OCI-LY7 (cell line): ENCODE data around the gene TAF6L. TPM values are rescaled to one million over a fixed set of nuclear protein-coding genes. Genes with fewer than 3 reads are reported as not detected.

Source experiments
- BruUV-seq: library from RNA; stranded (reverse); fragments of 400-500 nt; replicated peaks from 2 replicates; lab custom pipeline; 2021; lab: Mats Ljungman, UMichigan
- CTCF ChIA-PET: fragments of 300-600 bp; sonication (Branson Sonifier 250); formaldehyde crosslinking; loops from one replicate; lab custom pipeline; 2022; ENCODE audit warnings: antibody characterized with exemption; ENCODE audit not compliant: unreplicated experiment; lab: Charles Lee
- POLR2A ChIA-PET: fragments of 300-600 bp; sonication (Branson Sonifier 250); formaldehyde crosslinking; loops from one replicate; lab custom pipeline; 2022; ENCODE audit warnings: antibody characterized with exemption; lab: Charles Lee
- DNase-seq: peaks from one replicate; pipeline ENCODE4 v3.0.0-alpha.2; 2015; ENCODE audit warnings: low spot score
- H2AFZ ChIP-seq: fragments of 200-600 bp; sonication (generic), shearing (Covaris generic); 2 replicates; pipeline ENCODE4 v1.6.1; 2014; ENCODE audit warnings: mild to moderate bottlenecking, antibody characterized with exemption, low read length, moderate library complexity
- H3K27ac ChIP-seq: fragments of 200-600 bp; sonication (generic); 2 replicates; pipeline ENCODE4 v1.5.1; 2014; ENCODE audit warnings: mixed run types, low read depth, mild to moderate bottlenecking, moderate library complexity, low read length, inconsistent platforms; ENCODE audit not compliant: poor library complexity, severe bottlenecking
- H3K36me3 ChIP-seq: fragments of 200-600 bp; sonication (generic); 2 replicates; pipeline ENCODE4 v1.6.1; 2014; ENCODE audit warnings: mild to moderate bottlenecking, antibody characterized with exemption, low read length, moderate library complexity, mixed read lengths; ENCODE audit not compliant: insufficient read depth
- H3K4me1 ChIP-seq: fragments of 200-600 bp; sonication (generic); 2 replicates; pipeline ENCODE4 v1.5.1; 2014; ENCODE audit warnings: mild to moderate bottlenecking, low read length; ENCODE audit not compliant: insufficient read depth, poor library complexity, severe bottlenecking
- H3K4me2 ChIP-seq: fragments of 200-600 bp; sonication (generic); 2 replicates; pipeline ENCODE4 v1.6.1; 2014; ENCODE audit warnings: mild to moderate bottlenecking, low read length
- H3K4me3 ChIP-seq: fragments of 200-600 bp; sonication (generic); 2 replicates; pipeline ENCODE4 v1.5.1; 2014; ENCODE audit warnings: mild to moderate bottlenecking, low read depth, low read length; ENCODE audit not compliant: poor library complexity, severe bottlenecking
- H3K79me2 ChIP-seq: fragments of 200-600 bp; sonication (generic); 2 replicates; pipeline ENCODE4 v1.6.1; 2016; ENCODE audit warnings: low read depth, mild to moderate bottlenecking, low read length, moderate library complexity, mixed read lengths; ENCODE audit not compliant: insufficient read depth
- H3K9me2 ChIP-seq: fragments of 200-600 bp; sonication (generic); 2 replicates; pipeline ENCODE4 v1.6.1; 2016; ENCODE audit warnings: mild to moderate bottlenecking, low read length, mixed read lengths; ENCODE audit not compliant: insufficient read depth
- H3K9me3 ChIP-seq: fragments of 200-600 bp; sonication (generic); 2 replicates; pipeline ENCODE4 v1.6.1; 2014; ENCODE audit warnings: mild to moderate bottlenecking, mixed run types, low read length, mixed read lengths
- H4K20me1 ChIP-seq: fragments of 200-600 bp; sonication (generic); 2 replicates; pipeline ENCODE4 v1.6.1; 2014; ENCODE audit warnings: mild to moderate bottlenecking, antibody characterized with exemption, low read length, moderate library complexity, mixed read lengths; ENCODE audit not compliant: insufficient read depth
- CTCF ChIP-seq: fragments of 200-600 bp; sonication (generic); conservative IDR thresholded peaks from 2 replicates; pipeline ENCODE4 v1.5.1; 2014; ENCODE audit warnings: mild to moderate bottlenecking, antibody characterized with exemption, low read length, moderate library complexity, mixed read lengths
- EZH2phosphoT487 ChIP-seq: fragments of 200-600 bp; sonication (generic); IDR thresholded peaks from 2 replicates; pipeline ENCODE4 v1.6.1; 2018; ENCODE audit warnings: low read depth, borderline replicate concordance, mild to moderate bottlenecking, mixed run types, antibody characterized with exemption, low read length, moderate library complexity, mixed read lengths
- intact Hi-C: fragments of 100-400 bp; cut with micrococcal nuclease; formaldehyde crosslinking; loops from one replicate; pipeline ENCODE4 v1.10.0; 2022; ENCODE audit not compliant: unreplicated experiment
- total RNA-seq, 2 experiments: library from RNA; depleted of rRNA in 1 of 2; stranded (reverse); fragments of >200 nt in 1 of 2; shearing (Covaris generic) in 1 of 2; gene quantifications; 2 replicates each; pipeline ENCODE4 v1.2.3, GENCODE V29; 2014 to 2022

The TAF6L gene
- total RNA-seq, 2 experiments from 2014 or later: 26.1 to 29.9 TPM

GRCh38 chr11:62724171-62724570, 47.0 kb upstream of the TAF6L start:
- Histone ChIP-seq H3K27ac (no peak overlapping the region), H3K4me1 (peaks cover 16% of the 10 kb centered on the region), H3K9me3 (no peaks in the 10 kb centered on the region), H3K36me3 (peaks cover 75% of the 10 kb centered on the region), H4K20me1 (peaks cover 35% of the 10 kb centered on the region), H3K4me3 (peak overlapping the region; percentile 97), H3K4me2 (peak overlapping the region; percentile 75), H2AFZ (no peak overlapping the region), H3K9me2 (no peaks in the 10 kb centered on the region), H3K79me2 (peaks cover 73% of the 10 kb centered on the region)
- intact Hi-C loops: loop anchor here (10.0 kb wide), 1 partner anchor 129 kb away; the partner anchor contains the start of gene TUT1
- ChIA-PET POLR2A (interaction anchor here (0.6 to 1.3 kb wide), 5 partner anchors 35 to 108 kb away, joined by 3 to 4 read pairs (median 3); partner anchors contain the start of gene STX5), CTCF (no interaction called here)
- BruUV-seq: no TSS peak
- TF ChIP-seq EZH2phosphoT487 (no peak), CTCF (no peak)
- DNase-seq: no peak

GRCh38 chr11:62725646-62726045, 45.5 kb upstream of the TAF6L start:
- Histone ChIP-seq H2AFZ (no peak overlapping the region), H3K4me1 (peaks cover 25% of the 10 kb centered on the region), H4K20me1 (peaks cover 35% of the 10 kb centered on the region), H3K79me2 (peaks cover 88% of the 10 kb centered on the region), H3K9me3 (no peaks in the 10 kb centered on the region), H3K9me2 (no peaks in the 10 kb centered on the region), H3K4me3 (peak overlapping the region; percentile 97), H3K36me3 (peaks cover 61% of the 10 kb centered on the region), H3K4me2 (peak overlapping the region; percentile 75), H3K27ac (peak overlapping the region; percentile 93)
- TSS peak; percentile 19 for BruUV-seq
- TF ChIP-seq EZH2phosphoT487 (no peak), CTCF (no peak)
- ChIA-PET POLR2A (interaction anchor here (1.0 to 1.5 kb wide), 3 partner anchors 9 to 70 kb away, joined by 3 to 5 read pairs (median 4); partner anchors contain the start of gene ZBTB3), CTCF (no interaction called here)
- no peak for DNase-seq
- intact Hi-C loops: loop anchor here (2.0 to 10.0 kb wide), 6 partner anchors 19 to 131 kb away; partner anchors contain the start of genes BSCL2, GNG3, LBHD1 and TMEM179B
